ENCODE data around the gene TXNL4A. TPM values are rescaled to one million over a fixed set of nuclear protein-coding genes. Genes with fewer than 3 reads are reported as not detected.

Gene TXNL4A
- total and polyA plus RNA-seq, 2 donors (not counting 1 experiment from before 2014, with no cell fraction given) = 38.9 to 67.8 TPM

DNA sequence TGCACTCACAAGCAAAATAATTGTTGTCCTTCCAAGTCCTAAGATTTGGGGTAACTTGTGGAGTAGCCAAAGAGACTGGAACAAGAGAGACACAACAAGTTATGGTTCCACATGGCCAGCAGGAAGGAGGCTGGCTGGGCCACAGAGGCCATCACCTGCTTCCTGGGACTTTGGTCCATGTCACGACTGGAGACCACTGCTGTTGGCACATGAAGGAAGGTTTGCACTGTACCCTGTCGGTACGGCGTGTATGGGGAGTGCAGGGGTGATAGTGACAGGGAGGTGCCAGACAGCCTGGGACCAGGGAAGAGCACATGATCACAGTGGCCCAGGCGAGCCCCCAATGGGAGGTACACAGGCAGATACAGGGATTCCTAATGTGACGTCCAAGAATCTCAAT, 52.4 kb downstream of the TXNL4A start:
- H3K79me2 ChIP-seq (ENCODE audit: control insufficient read depth, insufficient read depth, low read length) = peaks cover 97% of the 10 kb centered on the region
- no peak overlapping the region for H3K27ac ChIP-seq (ENCODE audit: low read length in 2 of 2)
- POLR2A ChIA-PET = no interaction called here

DNA sequence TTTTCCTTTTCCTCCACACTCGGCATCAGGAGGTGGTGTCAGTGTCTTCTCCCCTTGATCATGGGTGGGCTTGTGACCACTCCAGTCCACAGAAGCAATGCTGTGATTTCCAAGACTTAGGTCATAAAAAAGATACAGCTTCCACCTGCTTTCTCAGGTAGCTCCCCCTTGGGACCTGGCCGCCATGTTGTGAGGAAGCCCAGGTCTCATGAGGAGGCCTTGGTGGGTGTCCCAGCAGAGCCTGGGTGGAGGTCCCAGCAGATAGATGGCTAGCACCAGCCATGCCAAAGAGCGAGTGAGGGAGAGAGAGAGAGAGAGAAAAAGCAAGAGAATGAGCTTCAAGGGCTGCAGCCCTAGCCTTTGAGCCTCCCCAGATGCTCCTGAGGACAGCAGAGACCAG, 52.9 kb downstream of the TXNL4A start:
- no peak overlapping the region for H3K27ac Mint-ChIP-seq
- Histone ChIP-seq H3K36me3 (replicated peaks in 1 of 2; ENCODE audit: control extremely low read depth in 1 of 2, control insufficient read depth in 1 of 2, extremely low read depth in 1 of 2, insufficient read depth in 2 of 2, low read length in 1 of 2) (peaks cover 2 to 40% of the 10 kb centered on the region in 2 experiments), H3K4me2 (replicated peaks; ENCODE audit: low read depth, low read length, poor library complexity, severe bottlenecking) (no peak overlapping the region), H3K9me3 (ENCODE audit: control extremely low read depth in 1 of 3, control insufficient read depth in 2 of 3, insufficient read depth in 1 of 3, low read length in 2 of 3) (peaks cover 2 to 44% (median 40%) of the 10 kb centered on the region in 3 donors), H4K20me1 (ENCODE audit: control insufficient read depth, insufficient read depth, low read length, poor library complexity, severe bottlenecking) (peaks cover 52% of the 10 kb centered on the region), H2AFZ (ENCODE audit: insufficient read depth, low read depth, low read length, poor library complexity, severe bottlenecking) (no peak overlapping the region), H3K4me3 (ENCODE audit: control extremely low read depth in 1 of 5, extremely low read depth in 1 of 5, insufficient read depth in 1 of 5, low read depth in 2 of 5, low read length in 4 of 5) (no peak overlapping the region), H3K9ac (ENCODE audit: low read length) (no peak overlapping the region), H3K27me3 (replicated peaks in 1 of 4; ENCODE audit: control extremely low read depth in 1 of 4, control insufficient read depth in 3 of 4, insufficient read depth in 4 of 4, low read length in 3 of 4) (no peaks in the 10 kb centered on the region), H3K27ac (ENCODE audit: low read length in 2 of 2) (no peak overlapping the region), H3K4me1 (ENCODE audit: control insufficient read depth in 2 of 2, insufficient read depth in 2 of 2, low read length in 2 of 2) (no peaks in the 10 kb centered on the region), H3K79me2 (ENCODE audit: control insufficient read depth, insufficient read depth, low read length) (peaks cover 95% of the 10 kb centered on the region)
- ChIA-PET POLR2A (no interaction called here), CTCF (no interaction called here)
- H3K4me3 Mint-ChIP-seq = no peak overlapping the region
- TF ChIP-seq, protein P1, sequence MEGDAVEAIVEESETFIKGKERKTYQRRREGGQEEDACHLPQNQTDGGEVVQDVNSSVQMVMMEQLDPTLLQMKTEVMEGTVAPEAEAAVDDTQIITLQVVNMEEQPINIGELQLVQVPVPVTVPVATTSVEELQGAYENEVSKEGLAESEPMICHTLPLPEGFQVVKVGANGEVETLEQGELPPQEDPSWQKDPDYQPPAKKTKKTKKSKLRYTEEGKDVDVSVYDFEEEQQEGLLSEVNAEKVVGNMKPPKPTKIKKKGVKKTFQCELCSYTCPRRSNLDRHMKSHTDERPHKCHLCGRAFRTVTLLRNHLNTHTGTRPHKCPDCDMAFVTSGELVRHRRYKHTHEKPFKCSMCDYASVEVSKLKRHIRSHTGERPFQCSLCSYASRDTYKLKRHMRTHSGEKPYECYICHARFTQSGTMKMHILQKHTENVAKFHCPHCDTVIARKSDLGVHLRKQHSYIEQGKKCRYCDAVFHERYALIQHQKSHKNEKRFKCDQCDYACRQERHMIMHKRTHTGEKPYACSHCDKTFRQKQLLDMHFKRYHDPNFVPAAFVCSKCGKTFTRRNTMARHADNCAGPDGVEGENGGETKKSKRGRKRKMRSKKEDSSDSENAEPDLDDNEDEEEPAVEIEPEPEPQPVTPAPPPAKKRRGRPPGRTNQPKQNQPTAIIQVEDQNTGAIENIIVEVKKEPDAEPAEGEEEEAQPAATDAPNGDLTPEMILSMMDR (IDR thresholded peaks at IDR 0.05) = no peak
- peaks cover 19% of the 10 kb centered on the region for H3K9me3 Mint-ChIP-seq (ENCODE audit: insufficient read depth)
- no peaks in the 10 kb centered on the region for H3K27me3 Mint-ChIP-seq
- intact Hi-C loops (cut with micrococcal nuclease) = no loop called here
- H3K4me1 Mint-ChIP-seq = peaks cover 2% of the 10 kb centered on the region
- DNase-seq = no peak
- ATAC-seq (ENCODE audit: low read depth) = no peak
- WGBS (ENCODE audit: insufficient coverage) = 95% methylated on average over 3 of the region's 3 CpGs

More for the DNA sequence above, 52.4 kb downstream of the TXNL4A start:
- peaks cover 2 to 44% of the 10 kb centered on the region in 2 experiments for H3K36me3 ChIP-seq (replicated peaks in 1 of 2; ENCODE audit: control extremely low read depth in 1 of 2, control insufficient read depth in 1 of 2, extremely low read depth in 1 of 2, insufficient read depth in 2 of 2, low read length in 1 of 2)
- H3K9me3 ChIP-seq (ENCODE audit: control extremely low read depth in 1 of 3, control insufficient read depth in 2 of 3, insufficient read depth in 1 of 3, low read length in 2 of 3) = peaks cover 2 to 44% (median 36%) of the 10 kb centered on the region in 3 donors
- Mint-ChIP-seq H3K4me1 (peaks cover 2% of the 10 kb centered on the region), H3K9me3 (ENCODE audit: insufficient read depth) (peaks cover 19% of the 10 kb centered on the region), H3K4me3 (no peak overlapping the region), H3K27ac (no peak overlapping the region), H3K27me3 (no peaks in the 10 kb centered on the region)
- H3K27me3 ChIP-seq (replicated peaks in 1 of 4; ENCODE audit: control extremely low read depth in 1 of 4, control insufficient read depth in 3 of 4, insufficient read depth in 4 of 4, low read length in 3 of 4) = no peaks in the 10 kb centered on the region
- CTCF ChIA-PET = no interaction called here
- H3K4me2 ChIP-seq (replicated peaks; ENCODE audit: low read depth, low read length, poor library complexity, severe bottlenecking) = no peak overlapping the region
- TF ChIP-seq EZH2 (IDR thresholded peaks at IDR 0.05; ENCODE audit: borderline replicate concordance, insufficient read depth, low read depth, low read length, poor library complexity, severe bottlenecking) = no peak
- TF ChIP-seq, protein P1 (IDR thresholded peaks at IDR 0.05) = no peak
- H3K4me3 ChIP-seq (ENCODE audit: control extremely low read depth in 1 of 5, extremely low read depth in 1 of 5, insufficient read depth in 1 of 5, low read depth in 2 of 5, low read length in 4 of 5) = no peak overlapping the region
- DNase-seq (no peak), ATAC-seq (ENCODE audit: low read depth) (no peak)
- no peak overlapping the region for H2AFZ ChIP-seq (ENCODE audit: insufficient read depth, low read depth, low read length, poor library complexity, severe bottlenecking)
- intact Hi-C loops (cut with micrococcal nuclease) = no loop called here
- peaks cover 56% of the 10 kb centered on the region for H4K20me1 ChIP-seq (ENCODE audit: control insufficient read depth, insufficient read depth, low read length, poor library complexity, severe bottlenecking)
- 98% methylated on average over 6 of the region's 6 CpGs for WGBS (ENCODE audit: insufficient coverage)
- no peaks in the 10 kb centered on the region for H3K4me1 ChIP-seq (ENCODE audit: control insufficient read depth in 2 of 2, insufficient read depth in 2 of 2, low read length in 2 of 2)
- H3K9ac ChIP-seq (ENCODE audit: low read length) = no peak overlapping the region

Data from B cell (primary cell).